NT2/D1 (cell line): Measurements from ENCODE around the gene ESRRG.

Experiments used
- YY1 ChIP-seq: IDR thresholded peaks from 2 replicates; pipeline ENCODE4 v1.6.1; 2011; ENCODE audit not compliant: insufficient read length, insufficient read depth
- ZNF274 ChIP-seq: IDR thresholded peaks from 2 replicates; pipeline ENCODE4 v1.6.1; 2011; ENCODE audit warnings: mild to moderate bottlenecking, low read depth, low read length

DNA sequence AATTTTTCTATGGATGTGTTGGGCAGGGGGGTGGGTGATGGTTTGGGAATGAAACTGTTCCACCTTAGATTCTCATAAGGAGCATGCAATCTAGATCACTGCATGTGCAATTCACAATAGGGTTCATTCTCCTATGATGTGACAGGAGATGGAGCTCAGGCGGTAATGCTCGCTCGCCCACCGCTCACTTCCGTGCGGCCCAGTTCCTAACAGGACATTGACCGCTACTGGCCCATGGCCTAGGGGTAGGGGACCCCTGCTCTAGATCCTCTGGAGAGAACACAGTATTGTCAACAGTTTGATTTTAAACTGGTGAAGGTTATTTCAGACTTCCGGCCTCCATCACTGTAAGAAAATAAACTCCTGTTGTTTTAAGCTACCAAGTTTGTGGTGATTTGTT, 245.0 kb downstream of the ESRRG start:
- TF ChIP-seq YY1 (no peak), ZNF274 (no peak)
